Measurements from ENCODE around the gene ZFPM1.

The ZFPM1 gene

DNA sequence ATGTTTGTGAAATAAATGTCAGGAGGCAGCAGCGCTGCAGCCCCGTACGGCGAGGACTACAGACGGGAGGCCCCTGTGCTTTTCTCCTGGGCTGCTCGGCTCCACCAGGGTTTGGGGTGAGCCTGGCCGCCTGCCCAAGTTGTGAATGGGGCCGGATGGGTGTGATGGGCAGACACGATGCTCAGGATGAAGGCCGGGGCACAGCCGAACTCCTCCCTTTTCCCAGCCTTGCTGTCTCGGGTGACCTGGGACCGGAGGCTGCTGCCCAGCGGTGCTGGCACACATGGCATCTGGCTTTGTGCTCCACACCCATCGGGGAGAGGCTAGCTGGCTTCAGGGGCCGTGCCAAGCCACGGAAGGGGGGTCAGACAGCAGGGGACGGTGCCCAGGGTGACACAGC is 34.2 kb upstream of the ZFPM1 start:
- no peak for DNase-seq

DNA sequence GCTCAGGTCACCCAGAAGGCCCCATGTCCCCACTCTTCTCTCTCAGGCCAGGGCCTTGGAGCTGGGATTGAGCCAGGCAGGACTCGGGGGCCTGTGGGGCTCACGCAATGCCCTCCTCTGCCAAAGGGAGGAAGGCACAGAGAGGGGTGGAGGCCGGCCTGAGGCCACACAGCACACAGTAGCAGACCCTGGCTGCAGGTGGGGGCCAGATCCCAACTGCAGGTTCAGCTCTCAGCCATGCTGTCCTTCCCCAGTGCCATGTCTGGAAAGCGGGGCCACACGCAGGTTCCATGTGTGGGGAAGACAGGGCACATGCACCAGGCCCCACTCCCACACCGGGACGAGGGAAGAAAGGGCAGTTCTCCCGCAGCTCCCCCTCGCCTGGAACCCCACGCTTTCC is 33.3 kb upstream of the ZFPM1 start:
- DNase-seq = no peak

GRCh38 chr16:88420496-88420895 is 32.6 kb upstream of the ZFPM1 start:
- DNase-seq = no peak

GRCh38 chr16:88421301-88421700 is 31.8 kb upstream of the ZFPM1 start:
- DNase-seq = no peak

- no peak for DNase-seq
These were observed 31.1 kb upstream of the ZFPM1 start for GRCh38 chr16:88421871-88422433.

- no peak for DNase-seq
These were observed 30.2 kb upstream of the ZFPM1 start for GRCh38 chr16:88422733-88423447.

GRCh38 chr16:88423448-88423850 is 29.6 kb upstream of the ZFPM1 start:
- DNase-seq = no peak

GRCh38 chr16:88424587-88425235 is 28.4 kb upstream of the ZFPM1 start:
- DNase-seq = no peak

DNA sequence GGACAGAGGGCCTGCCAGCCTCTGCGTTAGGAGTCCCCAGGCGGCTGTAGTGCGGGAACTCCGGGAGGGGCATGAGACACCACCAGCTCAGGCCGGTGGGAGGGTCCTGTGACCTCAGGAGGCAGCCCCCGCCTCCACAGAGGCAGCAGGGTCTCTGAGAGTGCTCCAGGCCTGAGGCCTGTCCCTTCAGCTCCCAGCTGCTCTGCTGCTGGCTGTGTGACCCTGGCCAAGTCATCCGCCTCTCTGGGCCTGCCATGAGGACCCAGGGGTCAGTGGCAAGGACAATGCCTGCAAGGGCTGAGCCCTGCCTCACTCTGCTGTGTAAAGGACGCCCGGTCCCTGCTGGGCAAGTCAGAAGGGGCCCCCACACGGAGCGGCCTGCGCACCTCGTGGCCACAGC is 27.1 kb upstream of the ZFPM1 start:
- no peak for DNase-seq

GRCh38 chr16:88427376-88427775 is 25.7 kb upstream of the ZFPM1 start:
- DNase-seq = no peak

DNA sequence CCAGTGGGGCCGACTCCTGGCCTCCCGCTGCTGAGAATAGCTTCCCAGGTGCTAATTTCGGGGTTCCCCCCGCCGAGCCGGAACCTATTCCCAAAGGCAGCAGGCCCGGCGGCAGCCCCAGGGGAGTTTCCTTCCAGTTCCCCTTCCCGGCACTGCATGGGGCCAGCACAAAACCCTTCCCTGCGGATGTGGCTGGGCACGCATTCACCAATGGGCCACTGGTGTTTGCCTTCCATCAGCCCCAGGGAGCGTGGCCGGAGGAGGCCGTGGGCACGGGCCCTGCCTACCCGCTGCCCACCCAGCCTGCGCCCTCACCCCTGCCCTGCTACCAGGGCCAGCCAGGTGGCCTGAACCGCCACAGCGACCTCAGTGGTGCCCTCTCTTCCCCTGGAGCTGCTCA is 24.9 kb upstream of the ZFPM1 start:
- no peak for DNase-seq

DNA sequence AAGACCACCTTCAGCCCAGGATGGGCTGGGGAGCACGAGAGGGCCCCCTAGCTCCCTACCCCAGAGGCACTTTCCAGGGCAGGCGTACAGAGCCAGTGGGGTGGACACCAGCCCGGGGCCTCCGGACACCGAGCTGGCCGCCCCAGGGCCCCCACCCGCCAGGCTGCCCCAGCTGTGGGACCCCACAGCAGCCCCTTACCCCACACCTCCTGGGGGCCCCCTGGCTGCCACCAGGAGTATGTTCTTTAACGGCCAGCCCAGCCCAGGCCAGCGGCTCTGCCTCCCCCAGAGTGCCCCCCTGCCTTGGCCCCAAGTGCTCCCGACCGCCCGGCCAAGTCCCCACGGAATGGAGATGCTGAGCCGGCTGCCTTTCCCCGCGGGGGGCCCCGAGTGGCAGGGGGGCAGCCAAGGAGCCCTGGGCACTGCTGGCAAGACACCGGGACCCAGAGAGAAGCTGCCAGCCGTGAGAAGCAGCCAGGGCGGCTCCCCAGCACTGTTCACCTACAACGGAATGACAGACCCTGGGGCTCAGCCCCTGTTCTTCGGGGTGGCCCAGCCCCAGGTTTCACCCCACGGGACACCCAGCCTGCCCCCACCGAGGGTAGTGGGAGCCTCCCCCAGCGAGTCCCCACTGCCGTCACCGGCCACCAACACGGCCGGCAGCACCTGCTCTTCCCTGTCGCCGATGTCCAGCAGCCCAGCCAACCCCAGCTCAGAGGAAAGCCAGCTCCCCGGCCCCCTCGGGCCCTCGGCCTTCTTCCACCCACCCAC is 24.3 kb upstream of the ZFPM1 start:
- DNase-seq = no peak

GRCh38 chr16:88429387-88430184 is 23.5 kb upstream of the ZFPM1 start:
- no peak for DNase-seq

- DNase-seq = no peak
These were observed 22.9 kb upstream of the ZFPM1 start for GRCh38 chr16:88430185-88430523.

- peak; percentile 37 for DNase-seq
These were observed 22.3 kb upstream of the ZFPM1 start for GRCh38 chr16:88430524-88431446.

- DNase-seq = no peak
These were observed 21.4 kb upstream of the ZFPM1 start for GRCh38 chr16:88431651-88432050.

DNA sequence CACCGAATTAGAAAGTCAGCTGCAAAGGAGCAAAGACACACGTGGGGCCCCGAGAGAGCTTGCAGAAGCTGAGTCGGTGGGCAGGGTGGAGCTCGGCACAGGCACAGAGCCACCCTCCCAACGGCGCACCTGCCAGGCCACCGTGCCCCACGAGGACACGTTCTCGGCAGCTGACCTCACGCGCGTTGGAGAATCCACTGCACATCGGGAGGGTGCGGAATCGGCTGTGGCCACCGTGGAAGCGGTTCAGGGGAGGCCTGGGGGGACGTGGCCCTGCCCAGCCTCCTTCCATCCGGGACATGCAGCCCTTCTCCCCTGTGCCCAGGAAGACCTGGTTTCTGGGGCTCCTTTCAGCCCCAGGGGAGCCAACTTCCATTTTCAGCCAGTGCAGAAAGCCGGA is 20.9 kb upstream of the ZFPM1 start:
- no peak for DNase-seq

GRCh38 chr16:88432753-88433152 is 20.3 kb upstream of the ZFPM1 start:
- no peak for DNase-seq

- DNase-seq = no peak
These were observed 19.3 kb upstream of the ZFPM1 start for GRCh38 chr16:88433632-88434352.

DNA sequence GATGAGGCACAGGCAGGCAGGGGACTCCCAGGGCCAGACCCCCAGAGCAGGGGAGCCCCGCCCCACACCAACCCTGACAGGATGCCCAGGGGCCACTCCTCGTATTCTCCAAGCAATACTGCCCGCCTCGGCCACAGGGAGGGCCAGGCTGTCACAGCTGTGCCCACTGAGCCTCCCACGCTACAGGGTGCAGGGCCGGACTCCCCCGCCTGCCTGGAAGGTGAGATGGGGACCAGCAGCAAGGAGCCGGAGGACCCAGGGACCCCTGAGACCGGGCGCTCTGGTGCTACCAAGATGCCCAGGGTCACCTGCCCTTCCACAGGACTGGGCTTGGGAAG is 18.8 kb upstream of the ZFPM1 start:
- DNase-seq = no peak

- DNase-seq = no peak
These were observed 18.3 kb upstream of the ZFPM1 start for GRCh38 chr16:88434746-88435145.
